ENCODE results near the gene EDDM13. TPM values are rescaled to one million over a fixed set of nuclear protein-coding genes. Genes with fewer than 3 reads are reported as not detected.

The EDDM13 gene
- total and polyA plus RNA-seq, 2 of the 13 experiments (the other 11 are each of a cell fraction or from before 2014, with no cell fraction given), result not detected

DNA sequence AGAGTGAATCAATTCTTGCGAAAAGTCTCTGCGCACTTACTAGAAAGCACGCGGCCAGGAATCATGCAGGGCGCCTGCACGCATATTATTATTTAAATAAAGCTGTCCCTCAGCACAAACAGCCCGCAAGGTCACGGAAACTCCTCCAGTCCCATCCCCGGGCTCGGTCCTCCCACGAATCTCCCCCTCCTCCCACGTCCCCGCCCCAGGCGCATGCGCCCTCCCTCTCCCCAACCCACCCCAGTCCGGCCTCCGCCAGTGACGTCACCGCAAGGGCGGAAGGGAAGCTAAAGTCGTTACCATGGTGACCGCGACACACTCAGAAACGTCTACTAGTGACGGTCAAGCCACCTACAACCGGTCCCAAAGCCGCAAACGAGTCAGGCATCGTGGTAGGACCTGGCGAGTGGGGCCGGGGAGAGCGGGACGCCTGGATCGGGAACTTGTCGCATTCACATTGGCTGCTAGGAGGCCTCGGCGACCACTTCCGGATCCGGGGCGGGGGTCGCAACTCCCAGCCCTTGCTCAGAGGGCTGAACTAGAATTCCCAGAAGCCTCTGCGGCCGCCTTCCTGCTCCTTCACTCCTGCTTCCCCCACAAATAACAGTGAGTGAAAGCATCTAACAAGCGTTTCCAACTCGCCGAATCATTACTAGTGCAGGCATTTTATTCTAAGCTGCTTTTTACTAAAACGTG is 42.0 kb downstream of the EDDM13 start, which contains the start of gene ZSCAN5A (continued):
- TF ChIP-seq UBTF (CRISPR knock-in tag; IDR thresholded peaks at IDR 0.05), result 0 out of 2 replicates have a peak, but pooled peaks have one; percentile 6
- 0 out of 2 replicates have a peak, but pooled peaks have one; percentile 9 for TF ChIP-seq FOXJ3 (CRISPR knock-in tag; IDR thresholded peaks at IDR 0.05; ENCODE audit: borderline replicate concordance)
- peak; percentile 44; the same call in 1 of the 2 replicates for TF ChIP-seq ZFP91 (CRISPR knock-in tag; IDR thresholded peaks at IDR 0.05; ENCODE audit: borderline replicate concordance)
- TF ChIP-seq ZNF740 (CRISPR knock-in tag; IDR thresholded peaks at IDR 0.05), result no peak
- TF ChIP-seq ZBTB49 (CRISPR knock-in tag; IDR thresholded peaks at IDR 0.05; ENCODE audit: borderline replicate concordance), result no peak
- TF ChIP-seq KLF12 (CRISPR knock-in tag; IDR thresholded peaks at IDR 0.05; ENCODE audit: borderline replicate concordance), result no peak
- TF ChIP-seq SOX13 (IDR thresholded peaks at IDR 0.05), result no peak
- no peak for TF ChIP-seq SOX13 (CRISPR knock-in tag; conservative IDR thresholded peaks at IDR 0.05 in 1 of 2, IDR thresholded peaks at IDR 0.05 in 1 of 2)
- TF ChIP-seq ZBTB10 (CRISPR knock-in tag; IDR thresholded peaks at IDR 0.05; ENCODE audit: borderline replicate concordance), result no peak
- TF ChIP-seq STAT5B (CRISPR knock-in tag; IDR thresholded peaks at IDR 0.05), result no peak
- peak; percentile 79; the same call in 1 of the 2 replicates for TF ChIP-seq STAT6 (CRISPR knock-in tag; IDR thresholded peaks at IDR 0.05; ENCODE audit: borderline replicate concordance)
- 0 out of 2 replicates have a peak, but pooled peaks have one; percentile 8 for TF ChIP-seq MTA1 (CRISPR knock-in tag; IDR thresholded peaks at IDR 0.05; ENCODE audit: borderline replicate concordance)
- TF ChIP-seq ZNF124 (CRISPR knock-in tag; IDR thresholded peaks at IDR 0.05), result no peak; the same call in 1 of the 2 replicates
- TF ChIP-seq SRF (IDR thresholded peaks at IDR 0.05; ENCODE audit: low read depth, low read length), result no peak
- TF ChIP-seq SP2 (CRISPR knock-in tag; IDR thresholded peaks at IDR 0.05), result peak; percentile 88
